ENCODE measurements around the gene AGO4. TPM values are rescaled to one million over a fixed set of nuclear protein-coding genes. Genes with fewer than 3 reads are reported as not detected.

Gene AGO4
- total and polyA plus RNA-seq, 2 donors (not counting 1 experiment from before 2014, with no cell fraction given), result 10.2 to 25.6 TPM

DNA sequence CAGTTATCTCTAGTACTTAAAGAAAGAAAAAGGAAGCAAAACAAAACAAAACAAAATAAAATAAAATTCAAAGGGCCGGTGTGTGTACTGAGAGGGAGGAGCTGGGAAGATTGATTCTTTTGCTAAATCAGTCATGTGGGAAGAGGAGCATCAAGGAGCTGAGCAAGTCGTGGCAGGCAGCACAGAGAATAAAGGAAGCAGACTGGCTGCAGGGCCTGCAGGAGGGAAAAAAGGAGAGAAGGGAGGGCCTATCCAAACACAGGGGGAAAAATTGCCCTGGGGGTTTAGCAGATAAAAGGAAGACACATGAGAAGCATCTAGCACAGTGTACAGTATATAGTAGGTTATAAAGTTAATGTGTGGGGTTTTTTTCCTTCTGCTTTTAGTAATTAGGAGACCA, 27.6 kb downstream of the AGO4 start:
- Histone ChIP-seq H3K27me3 (ENCODE audit: control insufficient read depth, insufficient read depth, low read length) (no peaks in the 10 kb centered on the region), H3K9me3 (ENCODE audit: control insufficient read depth, insufficient read depth, low read depth, low read length) (no peaks in the 10 kb centered on the region), H3K27ac (ENCODE audit: insufficient read depth, low read length) (no peak overlapping the region), H3K36me3 (ENCODE audit: control insufficient read depth, insufficient read depth, low read length) (no peaks in the 10 kb centered on the region), H3K4me1 (ENCODE audit: control insufficient read depth, extremely low read depth, insufficient read depth, low read length) (no peaks in the 10 kb centered on the region), H4K20me1 (ENCODE audit: control insufficient read depth, extremely low read depth, insufficient read depth, low read length) (no peaks in the 10 kb centered on the region), H3K4me2 (ENCODE audit: extremely low read depth, insufficient read depth, low read length) (no peak overlapping the region), H3K4me3 (replicated peaks in 1 of 4; ENCODE audit: control extremely low read depth in 1 of 4, insufficient read depth in 1 of 4, low read depth in 3 of 4, low read length in 4 of 4) (no peak overlapping the region), H2AFZ (ENCODE audit: low read length) (no peak overlapping the region), H3K9ac (ENCODE audit: insufficient read depth, low read length) (no peak overlapping the region), H3K79me2 (ENCODE audit: control insufficient read depth, insufficient read depth, low read length) (no peaks in the 10 kb centered on the region)
- no peak for TF ChIP-seq EZH2 (IDR thresholded peaks at IDR 0.05; ENCODE audit: low read length, missing control alignments)
- TF ChIP-seq, protein P1, sequence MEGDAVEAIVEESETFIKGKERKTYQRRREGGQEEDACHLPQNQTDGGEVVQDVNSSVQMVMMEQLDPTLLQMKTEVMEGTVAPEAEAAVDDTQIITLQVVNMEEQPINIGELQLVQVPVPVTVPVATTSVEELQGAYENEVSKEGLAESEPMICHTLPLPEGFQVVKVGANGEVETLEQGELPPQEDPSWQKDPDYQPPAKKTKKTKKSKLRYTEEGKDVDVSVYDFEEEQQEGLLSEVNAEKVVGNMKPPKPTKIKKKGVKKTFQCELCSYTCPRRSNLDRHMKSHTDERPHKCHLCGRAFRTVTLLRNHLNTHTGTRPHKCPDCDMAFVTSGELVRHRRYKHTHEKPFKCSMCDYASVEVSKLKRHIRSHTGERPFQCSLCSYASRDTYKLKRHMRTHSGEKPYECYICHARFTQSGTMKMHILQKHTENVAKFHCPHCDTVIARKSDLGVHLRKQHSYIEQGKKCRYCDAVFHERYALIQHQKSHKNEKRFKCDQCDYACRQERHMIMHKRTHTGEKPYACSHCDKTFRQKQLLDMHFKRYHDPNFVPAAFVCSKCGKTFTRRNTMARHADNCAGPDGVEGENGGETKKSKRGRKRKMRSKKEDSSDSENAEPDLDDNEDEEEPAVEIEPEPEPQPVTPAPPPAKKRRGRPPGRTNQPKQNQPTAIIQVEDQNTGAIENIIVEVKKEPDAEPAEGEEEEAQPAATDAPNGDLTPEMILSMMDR (conservative IDR thresholded peaks at IDR 0.05 in 1 of 2, IDR thresholded peaks at IDR 0.05 in 1 of 2; ENCODE audit: low read depth in 1 of 2, low read length in 2 of 2), result no peak
- no peak for DNase-seq (ENCODE audit: low read depth in 2 of 2)

DNA sequence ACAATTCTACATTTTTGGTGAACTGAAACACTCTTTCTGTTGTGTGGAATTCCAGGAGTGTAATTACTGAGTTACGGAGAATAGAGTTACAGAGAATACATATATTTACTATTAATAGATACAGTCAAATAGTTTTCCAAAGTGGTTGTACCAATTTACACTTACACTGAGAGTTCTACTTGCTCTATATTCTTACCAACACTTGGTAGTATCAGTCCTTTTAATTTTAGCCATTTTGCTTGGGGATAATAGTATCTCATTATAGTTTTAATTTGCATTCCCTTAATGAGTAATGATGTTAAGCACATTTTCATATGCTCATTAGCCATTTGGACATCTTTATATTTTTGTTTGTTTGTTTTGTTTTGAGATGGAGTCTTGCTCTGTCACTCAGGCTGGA, 28.9 kb downstream of the AGO4 start:
- no peaks in the 10 kb centered on the region for H3K27me3 ChIP-seq (ENCODE audit: control insufficient read depth, insufficient read depth, low read length)
- no peak overlapping the region for H3K9ac ChIP-seq (ENCODE audit: insufficient read depth, low read length)
- no peaks in the 10 kb centered on the region for H3K4me1 ChIP-seq (ENCODE audit: control insufficient read depth, extremely low read depth, insufficient read depth, low read length)
- no peak overlapping the region for H3K27ac ChIP-seq (ENCODE audit: insufficient read depth, low read length)
- DNase-seq (ENCODE audit: low read depth in 2 of 2), result no peak
- no peak overlapping the region for H3K4me3 ChIP-seq (replicated peaks in 1 of 4; ENCODE audit: control extremely low read depth in 1 of 4, insufficient read depth in 1 of 4, low read depth in 3 of 4, low read length in 4 of 4)
- H3K9me3 ChIP-seq (ENCODE audit: control insufficient read depth, insufficient read depth, low read depth, low read length), result no peaks in the 10 kb centered on the region
- H4K20me1 ChIP-seq (ENCODE audit: control insufficient read depth, extremely low read depth, insufficient read depth, low read length), result no peaks in the 10 kb centered on the region
- no peaks in the 10 kb centered on the region for H3K79me2 ChIP-seq (ENCODE audit: control insufficient read depth, insufficient read depth, low read length)
- no peak overlapping the region for H3K4me2 ChIP-seq (ENCODE audit: extremely low read depth, insufficient read depth, low read length)
- no peak overlapping the region for H2AFZ ChIP-seq (ENCODE audit: low read length)
- H3K36me3 ChIP-seq (ENCODE audit: control insufficient read depth, insufficient read depth, low read length), result no peaks in the 10 kb centered on the region
- TF ChIP-seq, protein P1 (conservative IDR thresholded peaks at IDR 0.05 in 1 of 2, IDR thresholded peaks at IDR 0.05 in 1 of 2; ENCODE audit: low read depth in 1 of 2, low read length in 2 of 2), result no peak
- TF ChIP-seq EZH2 (IDR thresholded peaks at IDR 0.05; ENCODE audit: low read length, missing control alignments), result no peak

DNA sequence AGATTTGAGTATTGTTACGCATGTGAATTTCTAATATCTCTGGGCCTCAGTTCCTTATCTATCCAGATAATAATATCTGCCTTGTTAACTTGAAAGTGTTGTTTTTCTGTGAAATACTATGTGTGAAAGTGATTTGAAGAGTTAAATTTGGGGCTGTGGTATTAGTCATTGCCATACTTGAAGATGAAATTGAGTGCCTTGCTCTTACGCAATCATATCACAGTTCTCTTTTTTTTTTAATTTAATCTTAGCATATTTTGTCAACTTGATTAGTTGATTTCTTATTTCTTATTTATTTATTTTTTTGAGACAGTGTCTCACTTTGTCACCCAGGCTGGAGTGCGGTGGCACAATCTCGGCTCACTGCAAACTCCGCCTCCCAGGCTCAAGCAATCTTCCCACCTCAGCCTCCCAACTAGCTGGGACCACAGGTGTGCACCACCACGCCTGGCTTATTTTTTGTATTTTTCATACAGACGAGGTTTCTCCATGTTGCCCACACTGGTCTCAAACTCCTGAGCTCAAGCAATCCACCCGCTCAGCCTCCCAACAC, 31.0 kb downstream of the AGO4 start:
- no peak for DNase-seq (ENCODE audit: low read depth in 2 of 2)
- no peak overlapping the region for H2AFZ ChIP-seq (ENCODE audit: low read length)
- H3K27me3 ChIP-seq (ENCODE audit: control insufficient read depth, insufficient read depth, low read length), result no peaks in the 10 kb centered on the region
- no peaks in the 10 kb centered on the region for H3K4me1 ChIP-seq (ENCODE audit: control insufficient read depth, extremely low read depth, insufficient read depth, low read length)
- H3K9ac ChIP-seq (ENCODE audit: insufficient read depth, low read length), result no peak overlapping the region
- H4K20me1 ChIP-seq (ENCODE audit: control insufficient read depth, extremely low read depth, insufficient read depth, low read length), result no peaks in the 10 kb centered on the region
- no peak overlapping the region for H3K4me2 ChIP-seq (ENCODE audit: extremely low read depth, insufficient read depth, low read length)
- no peaks in the 10 kb centered on the region for H3K9me3 ChIP-seq (ENCODE audit: control insufficient read depth, insufficient read depth, low read depth, low read length)
- no peaks in the 10 kb centered on the region for H3K79me2 ChIP-seq (ENCODE audit: control insufficient read depth, insufficient read depth, low read length)
- no peaks in the 10 kb centered on the region for H3K36me3 ChIP-seq (ENCODE audit: control insufficient read depth, insufficient read depth, low read length)
- TF ChIP-seq EZH2 (IDR thresholded peaks at IDR 0.05; ENCODE audit: low read length, missing control alignments), result no peak
- TF ChIP-seq, protein P1 (conservative IDR thresholded peaks at IDR 0.05 in 1 of 2, IDR thresholded peaks at IDR 0.05 in 1 of 2; ENCODE audit: low read depth in 1 of 2, low read length in 2 of 2), result no peak
- no peak overlapping the region for H3K27ac ChIP-seq (ENCODE audit: insufficient read depth, low read length)
- H3K4me3 ChIP-seq (replicated peaks in 1 of 4; ENCODE audit: control extremely low read depth in 1 of 4, insufficient read depth in 1 of 4, low read depth in 3 of 4, low read length in 4 of 4), result no peak overlapping the region

All from fibroblast of lung (primary cell).